Vagina (tissue), 2 donors: ENCODE data around the gene HHIPL2.
"Not testable (repeated sequence)": the region's sequence is repeated elsewhere in the genome, so short reads cannot be mapped to it uniquely, and the experiment has no call there.

Experiments
- POLR2AphosphoS5 ChIP-seq, 2 donors: sonication (generic); formaldehyde crosslinking; IDR thresholded peaks; one replicate each; pipeline ENCODE4 v1.9.0; 2017; ENCODE audit warnings: antibody characterized with exemption in 2 of 2, mild to moderate bottlenecking in 2 of 2, low read depth in 1 of 2; ENCODE audit not compliant: insufficient read depth in 1 of 2
- TF ChIP-seq, protein P1 (sequence below), 3 experiments: fragments of 450-650 bp in 2 of 3; fragments of 200-600 bp in 1 of 3; sonication (generic) in 1 of 3; IDR thresholded peaks; one replicate each; pipeline ENCODE4 v1.5.1; 2017 to 2019; ENCODE audit warnings: antibody characterized with exemption in 3 of 3, mild to moderate bottlenecking in 2 of 3, moderate library complexity in 2 of 3

DNA sequence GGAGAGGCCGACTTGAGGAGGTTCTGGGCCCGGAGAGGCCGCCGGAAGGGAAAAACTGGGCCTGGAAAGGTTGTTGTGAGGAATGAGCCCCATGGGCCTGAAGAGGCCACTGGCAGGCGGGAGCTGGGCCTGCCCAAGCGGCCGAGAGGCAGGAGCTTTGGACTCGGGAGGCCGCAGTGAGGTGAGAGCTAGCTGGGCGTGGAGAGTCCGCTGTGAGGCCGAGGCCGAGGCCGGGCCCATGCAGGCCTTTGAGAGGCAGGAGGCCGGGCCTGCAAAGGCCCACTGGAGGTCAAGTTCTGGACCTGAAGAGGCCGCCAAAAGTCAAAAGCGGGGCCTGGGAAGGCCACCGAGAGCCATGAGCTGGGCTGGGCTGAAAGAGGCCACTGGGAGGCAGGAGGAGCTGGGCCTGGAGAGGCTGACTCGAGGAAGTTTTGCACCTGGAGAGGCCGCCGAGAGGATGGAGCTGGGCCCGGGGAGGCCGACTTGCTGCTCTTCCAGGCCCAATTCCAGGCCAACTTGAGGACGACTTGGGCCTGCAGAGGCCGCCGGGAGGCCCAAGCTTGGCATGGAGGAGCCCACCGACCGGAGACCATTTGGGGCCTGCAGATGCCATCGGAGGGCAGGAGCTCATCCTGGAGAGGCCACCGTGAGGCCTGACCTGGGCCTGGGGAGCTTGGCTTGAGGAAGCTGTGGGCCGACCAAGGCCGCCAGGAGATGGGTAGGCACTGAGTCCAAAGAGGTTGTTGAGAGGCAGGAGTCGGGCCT, 74.9 kb downstream of the HHIPL2 start:
- TF ChIP-seq, protein P1, sequence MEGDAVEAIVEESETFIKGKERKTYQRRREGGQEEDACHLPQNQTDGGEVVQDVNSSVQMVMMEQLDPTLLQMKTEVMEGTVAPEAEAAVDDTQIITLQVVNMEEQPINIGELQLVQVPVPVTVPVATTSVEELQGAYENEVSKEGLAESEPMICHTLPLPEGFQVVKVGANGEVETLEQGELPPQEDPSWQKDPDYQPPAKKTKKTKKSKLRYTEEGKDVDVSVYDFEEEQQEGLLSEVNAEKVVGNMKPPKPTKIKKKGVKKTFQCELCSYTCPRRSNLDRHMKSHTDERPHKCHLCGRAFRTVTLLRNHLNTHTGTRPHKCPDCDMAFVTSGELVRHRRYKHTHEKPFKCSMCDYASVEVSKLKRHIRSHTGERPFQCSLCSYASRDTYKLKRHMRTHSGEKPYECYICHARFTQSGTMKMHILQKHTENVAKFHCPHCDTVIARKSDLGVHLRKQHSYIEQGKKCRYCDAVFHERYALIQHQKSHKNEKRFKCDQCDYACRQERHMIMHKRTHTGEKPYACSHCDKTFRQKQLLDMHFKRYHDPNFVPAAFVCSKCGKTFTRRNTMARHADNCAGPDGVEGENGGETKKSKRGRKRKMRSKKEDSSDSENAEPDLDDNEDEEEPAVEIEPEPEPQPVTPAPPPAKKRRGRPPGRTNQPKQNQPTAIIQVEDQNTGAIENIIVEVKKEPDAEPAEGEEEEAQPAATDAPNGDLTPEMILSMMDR (IDR thresholded peaks at IDR 0.05) = not testable (repeated sequence)
- TF ChIP-seq POLR2AphosphoS5 (IDR thresholded peaks at IDR 0.05; ENCODE audit: insufficient read depth in 1 of 2, low read depth in 1 of 2) = not testable (repeated sequence)
